HL-60/S4 treated with retinoic acid at 250 ng/mL for 4 days and 3 days (cell line): ENCODE results near the gene SPPL2B.
"Not testable (repeated sequence)": the region's sequence is repeated elsewhere in the genome, so short reads cannot be mapped to it uniquely, and the experiment has no call there.

Experiments
- in situ Hi-C: fragments of 300-500 bp; cut with MboI; formaldehyde crosslinking; loops from 2 replicates; pipeline ENCODE4 v1.7.0; 2022; ENCODE audit warnings: low sequenced_read_pairs

SPPL2B gene

GRCh38 chr19:2336528-2337328, 8.2 kb downstream of the SPPL2B start:
- in situ Hi-C loops, result no loop called here

DNA sequence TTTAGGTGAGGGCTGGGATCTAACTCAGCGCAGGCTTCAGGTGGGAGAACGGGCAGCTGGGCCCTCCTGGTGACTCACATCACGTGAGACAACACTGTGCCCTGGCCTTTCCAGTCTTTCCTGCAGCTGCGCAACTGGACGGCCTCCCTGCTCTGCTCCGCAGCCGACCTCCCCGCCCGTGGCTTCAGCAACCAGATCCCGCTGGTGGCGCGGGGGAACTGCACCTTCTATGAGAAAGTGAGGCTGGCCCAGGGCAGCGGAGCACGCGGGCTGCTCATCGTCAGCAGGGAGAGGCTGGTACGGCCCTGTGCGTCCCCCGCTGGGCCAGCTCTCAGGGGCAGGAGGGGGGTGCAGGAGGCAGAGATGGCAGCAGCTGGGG, 8.8 kb downstream of the SPPL2B start:
- in situ Hi-C loops, result no loop called here

GRCh38 chr19:2338055-2338615, 9.7 kb downstream of the SPPL2B start:
- in situ Hi-C loops, result no loop called here

GRCh38 chr19:2338751-2339643, 10.5 kb downstream of the SPPL2B start:
- in situ Hi-C loops, result no loop called here

- in situ Hi-C loops, result no loop called here
Measured at GRCh38 chr19:2339644-2340310, 11.3 kb downstream of the SPPL2B start.

GRCh38 chr19:2340496-2341243, 12.2 kb downstream of the SPPL2B start:
- in situ Hi-C loops, result no loop called here

- in situ Hi-C loops, result no loop called here
Measured at GRCh38 chr19:2341244-2341751, 12.8 kb downstream of the SPPL2B start.

- in situ Hi-C loops, result no loop called here
Measured at GRCh38 chr19:2341982-2342381, 13.5 kb downstream of the SPPL2B start.

DNA sequence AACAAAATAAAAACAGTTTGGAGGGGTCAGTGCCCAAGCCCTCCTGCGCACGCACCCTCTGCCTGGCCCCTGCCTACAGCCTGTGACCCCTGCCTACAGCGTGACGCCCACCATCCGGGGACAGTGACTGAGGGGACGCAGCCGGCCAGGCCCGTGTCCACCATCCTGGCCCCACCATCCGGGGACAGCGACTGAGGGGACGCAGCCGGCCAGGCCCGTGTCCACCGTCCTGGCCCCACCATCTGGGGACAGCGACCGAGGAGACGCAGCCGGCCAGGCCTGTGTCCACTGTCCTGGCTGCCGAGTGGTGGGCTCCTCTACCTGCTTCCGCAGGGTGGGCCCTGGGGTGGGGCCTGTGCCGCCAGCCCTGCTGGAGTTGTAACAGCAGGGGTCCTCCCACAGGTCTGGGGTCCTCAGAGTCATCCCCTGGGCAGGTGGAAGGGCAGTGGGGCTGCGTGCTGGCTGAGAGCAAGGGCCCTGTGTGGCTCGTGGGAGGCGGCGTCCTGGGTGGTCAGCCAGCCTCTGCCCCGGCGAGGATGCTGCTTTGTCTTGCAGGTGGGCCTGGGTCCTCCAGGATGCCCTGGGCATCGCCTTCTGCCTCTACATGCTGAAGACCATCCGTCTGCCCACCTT, 14.3 kb downstream of the SPPL2B start:
- in situ Hi-C loops, result no loop called here

- in situ Hi-C loops, result no loop called here
Measured at GRCh38 chr19:2343289-2343982, 15.0 kb downstream of the SPPL2B start.

- in situ Hi-C loops, result no loop called here
Measured at GRCh38 chr19:2344381-2344870, 15.9 kb downstream of the SPPL2B start.

DNA sequence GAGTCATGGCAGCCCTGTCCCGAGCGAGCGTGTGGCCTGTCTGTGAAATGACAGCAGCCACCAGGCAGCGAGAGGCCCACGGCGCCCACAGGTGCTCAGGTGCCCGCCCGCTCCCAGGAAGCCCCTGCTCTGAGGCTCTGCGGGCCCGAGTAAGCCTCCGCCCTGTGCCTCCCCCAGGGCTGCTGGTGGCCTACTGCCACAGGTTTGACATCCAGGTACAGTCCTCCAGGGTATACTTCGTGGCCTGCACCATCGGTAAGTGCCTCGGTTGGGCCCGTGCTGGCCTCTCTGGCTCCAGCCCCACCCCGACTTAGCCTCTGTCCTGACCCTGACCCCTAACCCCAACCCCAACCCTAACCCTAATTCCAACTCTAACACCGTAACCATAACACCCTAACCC, 16.6 kb downstream of the SPPL2B start:
- in situ Hi-C loops, result no loop called here

DNA sequence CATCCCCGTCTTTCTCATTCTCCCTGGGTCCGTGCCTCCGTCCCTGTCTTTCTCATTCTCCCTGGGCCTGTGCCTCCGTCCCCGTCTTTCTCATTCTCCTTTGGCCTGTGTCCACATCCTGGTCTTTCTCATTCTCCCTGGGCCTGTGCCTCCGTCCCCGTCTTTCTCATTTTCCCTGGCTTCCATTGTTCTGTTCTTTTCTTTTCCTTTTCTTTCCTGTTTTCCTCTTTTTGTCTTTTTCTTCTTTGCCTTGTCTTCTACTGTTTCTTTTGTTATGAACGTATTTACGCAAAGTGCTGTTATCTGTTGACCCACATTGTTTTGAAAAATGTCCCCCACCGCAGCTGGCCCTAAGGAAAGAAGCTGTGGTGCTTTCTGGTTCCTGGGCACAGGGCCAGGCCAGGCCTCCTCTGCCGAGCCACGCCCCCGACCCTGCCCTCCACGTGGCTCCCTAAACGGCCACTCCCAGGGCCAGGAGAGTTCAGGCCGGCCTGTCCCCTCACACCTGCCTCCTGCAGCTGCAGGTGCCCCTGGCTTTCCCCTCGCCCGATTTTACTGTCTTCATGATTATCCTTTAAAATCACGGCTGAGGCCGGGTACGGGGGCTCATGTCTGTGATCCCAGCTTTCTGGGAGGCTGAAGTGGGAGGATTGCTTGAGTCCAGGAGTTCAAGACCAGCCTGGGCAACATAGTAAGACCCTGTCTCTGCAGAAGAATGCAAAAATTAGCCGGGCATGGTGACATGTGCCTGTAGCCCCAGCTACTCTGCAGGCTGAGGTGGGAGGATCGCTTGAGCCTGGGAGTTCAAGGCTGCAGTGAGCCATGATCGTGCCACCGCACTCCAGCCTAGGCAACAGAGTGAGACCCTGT, 17.5 kb downstream of the SPPL2B start:
- in situ Hi-C loops, result no loop called here

DNA sequence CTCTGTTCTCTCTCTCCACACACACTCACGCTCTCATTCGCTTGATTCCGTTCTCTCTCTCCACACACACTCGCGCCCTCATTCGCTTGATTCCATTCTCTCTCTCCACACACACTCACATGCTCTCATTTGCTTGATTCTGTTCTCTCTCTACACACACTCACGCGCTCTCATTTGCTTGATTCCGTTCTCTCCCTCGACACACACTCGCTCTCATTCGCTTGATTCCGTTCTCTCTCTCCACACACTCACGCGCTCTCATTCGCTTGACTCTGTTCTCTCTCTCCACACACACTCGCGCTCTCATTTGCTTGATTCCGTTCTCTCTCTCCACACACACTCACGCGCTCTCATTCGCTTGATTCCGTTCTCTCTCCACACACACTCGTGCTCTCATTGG, 21.3 kb downstream of the SPPL2B start:
- in situ Hi-C loops, result not testable (repeated sequence)

DNA sequence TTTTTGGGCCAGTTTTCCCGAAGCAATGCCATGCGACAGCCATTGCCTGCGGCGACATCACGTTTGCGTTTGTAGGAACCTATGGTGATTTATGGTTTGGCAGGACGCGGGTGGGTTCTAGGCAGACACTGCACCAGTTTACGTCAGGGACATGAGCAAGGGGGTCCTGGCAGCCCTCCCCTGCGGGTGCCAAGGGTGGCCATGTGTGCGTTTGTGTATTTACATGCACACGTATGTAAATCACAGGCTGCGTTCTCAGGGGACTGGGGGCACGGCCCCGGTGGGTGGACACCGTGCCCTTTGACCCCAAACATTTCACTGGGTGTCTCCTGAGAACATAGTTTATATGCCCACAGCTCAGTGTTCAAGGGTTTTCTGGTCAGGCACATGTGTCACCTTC, 22.2 kb downstream of the SPPL2B start:
- in situ Hi-C loops, result no loop called here

DNA sequence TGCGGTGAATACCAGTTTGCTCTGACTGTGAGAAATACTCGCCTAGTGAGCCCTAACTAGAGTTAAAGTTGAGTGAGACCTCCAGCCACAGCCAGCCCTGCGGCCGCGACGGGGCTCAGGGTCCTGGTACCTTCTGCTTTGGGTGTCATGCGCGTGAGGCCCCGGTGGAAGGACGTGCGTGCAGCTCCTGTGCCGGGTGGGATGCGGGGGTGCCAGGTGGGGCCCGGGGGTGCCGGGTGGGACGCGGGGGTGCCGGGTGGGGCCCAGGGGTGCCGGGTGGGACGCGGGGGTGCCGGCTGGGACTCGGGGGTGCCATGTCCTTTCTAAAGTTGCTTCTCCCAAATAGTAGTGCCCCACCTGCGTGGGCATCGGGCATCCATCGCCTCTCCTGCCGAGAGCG, 23.1 kb downstream of the SPPL2B start:
- in situ Hi-C loops, result no loop called here

DNA sequence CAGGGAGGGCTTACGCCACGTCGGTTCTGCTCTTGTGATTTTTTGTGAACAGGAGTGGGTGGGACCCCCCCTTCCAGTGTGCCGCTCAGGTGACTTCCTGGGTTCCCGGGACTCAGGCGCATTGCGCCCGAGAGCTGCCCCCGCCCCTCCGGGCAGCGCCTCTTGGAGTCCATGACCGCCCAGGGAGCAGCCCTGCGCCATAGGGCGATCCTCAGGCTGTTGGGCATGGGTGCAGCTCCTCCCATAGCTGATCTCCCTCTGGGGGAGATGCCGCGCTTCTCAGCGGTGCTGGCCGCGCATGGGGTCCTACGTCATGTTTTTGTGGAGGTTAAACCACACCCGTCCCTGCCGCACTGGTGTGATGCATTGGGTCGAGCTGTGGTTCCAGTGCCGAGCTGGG, 23.6 kb downstream of the SPPL2B start:
- in situ Hi-C loops, result no loop called here
